K562 (cell line): ENCODE results near the gene WNT3. TPM values are rescaled to one million over a fixed set of nuclear protein-coding genes. Genes with fewer than 3 reads are reported as not detected.

ENCODE experiments used
- CBFA2T3 ChIP-seq: fragments of 450-650 bp; IDR thresholded peaks from 2 replicates; pipeline ENCODE4 v1.6.1; 2017
- CBX2 ChIP-seq: fragments of 200-600 bp; sonication (generic); IDR thresholded peaks from one replicate; pipeline ENCODE4 v1.6.1; 2012; ENCODE audit warnings: mild to moderate bottlenecking, low read length, inconsistent platforms; ENCODE audit not compliant: insufficient read depth, poor library complexity, severe bottlenecking
- EGR1 ChIP-seq: fragments of 450-650 bp; conservative IDR thresholded peaks from 2 replicates; pipeline ENCODE4 v1.6.1; 2017; ENCODE audit warnings: mild to moderate bottlenecking
- JUN ChIP-seq, 2 experiments: sonication (generic) in 1 of 2; formaldehyde crosslinking in 1 of 2; IDR thresholded peaks; 2 replicates each; pipeline versions ENCODE4 v1.6.1 to v1.8.0; 2012 to 2022; ENCODE audit warnings: borderline replicate concordance in 2 of 2, mild to moderate bottlenecking in 2 of 2, improper control_type of control experiment in 1 of 2, low read depth in 1 of 2, low read length in 1 of 2, missing genetic modification reagents in 1 of 2
- KAT7 ChIP-seq: sonication (generic); formaldehyde crosslinking; IDR thresholded peaks from 2 replicates; pipeline ENCODE4 v1.8.0; 2022; ENCODE audit warnings: missing genetic modification reagents, mild to moderate bottlenecking, borderline replicate concordance
- RCOR1 ChIP-seq, 2 experiments: IDR thresholded peaks; 2 replicates each; pipeline ENCODE4 v1.6.1; 2012; ENCODE audit warnings: low read depth in 2 of 2, low read length in 2 of 2, borderline replicate concordance in 1 of 2, improper control_type of control experiment in 1 of 2
- SMARCA5 ChIP-seq: fragments of 450-650 bp; IDR thresholded peaks from 2 replicates; pipeline ENCODE4 v1.6.1; 2016
- ZNF408 ChIP-seq: fragments of 250-450 bp; sonication (Bioruptor Pico); IDR thresholded peaks from 2 replicates; pipeline ENCODE4 v1.4.0; 2020; ENCODE audit warnings: low read depth, mild to moderate bottlenecking, moderate library complexity
- ZNF766 ChIP-seq: fragments of 200-800 bp; sonication (Bioruptor generic); conservative IDR thresholded peaks from 2 replicates; pipeline ENCODE4 v1.6.1; 2016; ENCODE audit warnings: missing genetic modification characterization, missing compliant biosample characterization
- polyA plus RNA-seq, 8 experiments: library from polyadenylated mRNA; depleted of rRNA in 4 of 8; stranded (reverse) in 5 of 8; unstranded in 3 of 8; fragments of >200 nt; fragmentation: Nextera tagmentation in 2 of 8; fragmentation: Illumina TruSeq in 1 of 8; extraction: Ambion mirVana in 2 of 8; extraction: Trizol in 1 of 8; gene quantifications; 2 replicates each; pipeline versions ENCODE4 v1.2.1 to v1.2.3, GENCODE V29; 2011 to 2014; ENCODE audit warnings: inconsistent platforms in 1 of 8, missing spikeins in 1 of 8
- total RNA-seq, 7 experiments: library from RNA; depleted of rRNA in 6 of 7; stranded (reverse); fragments of >200 nt in 6 of 7; fragmentation: Illumina TruSeq in 2 of 7; extraction: Trizol in 2 of 7; gene quantifications; 2 replicates each; pipeline versions ENCODE4 v1.2.1 to v1.2.3, GENCODE V29; 2011 to 2021; ENCODE audit warnings: low replicate concordance in 1 of 7
- TF ChIP-seq, protein P1 (sequence below), 3 experiments: fragments of 200-800 bp in 1 of 3; fragments of 250-450 bp in 1 of 3; fragments of 450-650 bp in 1 of 3; sonication (Bioruptor Pico) in 1 of 3; sonication (Bioruptor generic) in 1 of 3; formaldehyde crosslinking in 1 of 3; IDR thresholded peaks; 2 replicates each; pipeline versions ENCODE4 v1.6.1 to v1.8.0; 2016 to 2022; ENCODE audit warnings: mild to moderate bottlenecking in 2 of 3, missing genetic modification characterization in 2 of 3, missing compliant biosample characterization in 1 of 3, moderate library complexity in 1 of 3
- TF ChIP-seq, protein P2 (sequence below): fragments of 250-450 bp; sonication (Bioruptor Pico); IDR thresholded peaks from 2 replicates; pipeline ENCODE4 v1.5.0; 2021
- TF ChIP-seq, protein P3 (sequence below): sonication (generic); formaldehyde crosslinking; IDR thresholded peaks from 2 replicates; pipeline ENCODE4 v1.8.0; 2022; ENCODE audit warnings: mild to moderate bottlenecking, missing genetic modification reagents

Gene WNT3
- total and polyA plus RNA-seq, 9 of the 15 experiments (the other 6 are each of a cell fraction or from before 2014, with no cell fraction given) = 1.5 to 6.1 (median 3.3) TPM

DNA sequence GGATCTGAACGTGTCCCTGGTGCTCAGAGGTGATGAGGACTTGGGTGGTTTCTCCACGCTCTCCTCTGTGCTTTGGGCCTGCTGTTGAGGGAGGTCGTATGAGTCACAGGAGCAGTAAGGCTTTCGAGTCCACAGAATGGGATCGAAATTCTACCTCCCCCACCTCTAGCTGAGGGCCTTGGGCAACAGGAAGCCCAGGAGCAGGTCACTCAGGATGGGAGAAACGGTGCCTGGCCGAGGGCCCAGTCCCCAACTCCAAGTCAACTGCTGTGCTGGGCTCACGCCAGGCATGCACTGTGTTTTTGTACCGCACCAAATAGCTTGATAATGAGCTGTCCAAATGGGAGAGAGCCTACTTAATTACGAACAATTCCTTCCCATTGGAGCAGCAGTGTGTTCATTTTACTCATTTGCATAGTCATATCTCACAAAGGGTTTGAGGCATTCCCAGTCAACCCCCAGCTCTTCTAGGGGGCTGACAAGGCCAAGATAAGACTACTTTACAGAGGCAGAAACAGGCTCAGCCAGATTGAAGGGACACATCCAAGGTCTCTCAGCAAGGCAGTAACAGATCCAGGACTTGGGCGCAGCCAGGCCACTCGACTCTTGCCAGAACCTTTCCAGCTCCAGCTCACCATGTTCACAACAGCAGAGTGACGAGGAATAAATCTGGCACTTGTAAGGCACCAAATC, 53.6 kb downstream of the WNT3 start (continued):
- peak; percentile 78; the same call in 1 of the 2 replicates for TF ChIP-seq KAT7 (CRISPR knock-in tag)
- peak in 1 of 2 experiments; percentile 84; a peak in 1 of 4 replicates for TF ChIP-seq RCOR1 (IDR thresholded peaks at IDR 0.05; ENCODE audit: borderline replicate concordance in 1 of 2, low read depth in 2 of 2, low read length in 2 of 2)
- TF ChIP-seq, protein P1, sequence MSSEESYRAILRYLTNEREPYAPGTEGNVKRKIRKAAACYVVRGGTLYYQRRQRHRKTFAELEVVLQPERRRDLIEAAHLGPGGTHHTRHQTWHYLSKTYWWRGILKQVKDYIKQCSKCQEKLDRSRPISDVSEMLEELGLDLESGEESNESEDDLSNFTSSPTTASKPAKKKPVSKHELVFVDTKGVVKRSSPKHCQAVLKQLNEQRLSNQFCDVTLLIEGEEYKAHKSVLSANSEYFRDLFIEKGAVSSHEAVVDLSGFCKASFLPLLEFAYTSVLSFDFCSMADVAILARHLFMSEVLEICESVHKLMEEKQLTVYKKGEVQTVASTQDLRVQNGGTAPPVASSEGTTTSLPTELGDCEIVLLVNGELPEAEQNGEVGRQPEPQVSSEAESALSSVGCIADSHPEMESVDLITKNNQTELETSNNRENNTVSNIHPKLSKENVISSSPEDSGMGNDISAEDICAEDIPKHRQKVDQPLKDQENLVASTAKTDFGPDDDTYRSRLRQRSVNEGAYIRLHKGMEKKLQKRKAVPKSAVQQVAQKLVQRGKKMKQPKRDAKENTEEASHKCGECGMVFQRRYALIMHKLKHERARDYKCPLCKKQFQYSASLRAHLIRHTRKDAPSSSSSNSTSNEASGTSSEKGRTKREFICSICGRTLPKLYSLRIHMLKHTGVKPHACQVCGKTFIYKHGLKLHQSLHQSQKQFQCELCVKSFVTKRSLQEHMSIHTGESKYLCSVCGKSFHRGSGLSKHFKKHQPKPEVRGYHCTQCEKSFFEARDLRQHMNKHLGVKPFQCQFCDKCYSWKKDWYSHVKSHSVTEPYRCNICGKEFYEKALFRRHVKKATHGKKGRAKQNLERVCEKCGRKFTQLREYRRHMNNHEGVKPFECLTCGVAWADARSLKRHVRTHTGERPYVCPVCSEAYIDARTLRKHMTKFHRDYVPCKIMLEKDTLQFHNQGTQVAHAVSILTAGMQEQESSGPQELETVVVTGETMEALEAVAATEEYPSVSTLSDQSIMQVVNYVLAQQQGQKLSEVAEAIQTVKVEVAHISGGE (CRISPR knock-in tag; IDR thresholded peaks at IDR 0.05) = no peak
- TF ChIP-seq CBX2 = no peak
- peak; percentile 42; the same call in 1 of the 2 replicates for TF ChIP-seq JUN (IDR thresholded peaks at IDR 0.05; ENCODE audit: borderline replicate concordance, low read depth, low read length)
- TF ChIP-seq JUN (CRISPR knock-in tag; IDR thresholded peaks at IDR 0.05; ENCODE audit: borderline replicate concordance) = no peak
- no peak; the same call in 1 of the 2 replicates for TF ChIP-seq SMARCA5
- TF ChIP-seq, protein P2, sequence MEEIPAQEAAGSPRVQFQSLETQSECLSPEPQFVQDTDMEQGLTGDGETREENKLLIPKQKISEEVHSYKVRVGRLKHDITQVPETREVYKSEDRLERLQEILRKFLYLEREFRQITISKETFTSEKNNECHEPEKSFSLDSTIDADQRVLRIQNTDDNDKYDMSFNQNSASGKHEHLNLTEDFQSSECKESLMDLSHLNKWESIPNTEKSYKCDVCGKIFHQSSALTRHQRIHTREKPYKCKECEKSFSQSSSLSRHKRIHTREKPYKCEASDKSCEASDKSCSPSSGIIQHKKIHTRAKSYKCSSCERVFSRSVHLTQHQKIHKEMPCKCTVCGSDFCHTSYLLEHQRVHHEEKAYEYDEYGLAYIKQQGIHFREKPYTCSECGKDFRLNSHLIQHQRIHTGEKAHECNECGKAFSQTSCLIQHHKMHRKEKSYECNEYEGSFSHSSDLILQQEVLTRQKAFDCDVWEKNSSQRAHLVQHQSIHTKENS (CRISPR knock-in tag) = no peak
- TF ChIP-seq ZNF766 (CRISPR knock-in tag) = no peak
- TF ChIP-seq, protein P3, sequence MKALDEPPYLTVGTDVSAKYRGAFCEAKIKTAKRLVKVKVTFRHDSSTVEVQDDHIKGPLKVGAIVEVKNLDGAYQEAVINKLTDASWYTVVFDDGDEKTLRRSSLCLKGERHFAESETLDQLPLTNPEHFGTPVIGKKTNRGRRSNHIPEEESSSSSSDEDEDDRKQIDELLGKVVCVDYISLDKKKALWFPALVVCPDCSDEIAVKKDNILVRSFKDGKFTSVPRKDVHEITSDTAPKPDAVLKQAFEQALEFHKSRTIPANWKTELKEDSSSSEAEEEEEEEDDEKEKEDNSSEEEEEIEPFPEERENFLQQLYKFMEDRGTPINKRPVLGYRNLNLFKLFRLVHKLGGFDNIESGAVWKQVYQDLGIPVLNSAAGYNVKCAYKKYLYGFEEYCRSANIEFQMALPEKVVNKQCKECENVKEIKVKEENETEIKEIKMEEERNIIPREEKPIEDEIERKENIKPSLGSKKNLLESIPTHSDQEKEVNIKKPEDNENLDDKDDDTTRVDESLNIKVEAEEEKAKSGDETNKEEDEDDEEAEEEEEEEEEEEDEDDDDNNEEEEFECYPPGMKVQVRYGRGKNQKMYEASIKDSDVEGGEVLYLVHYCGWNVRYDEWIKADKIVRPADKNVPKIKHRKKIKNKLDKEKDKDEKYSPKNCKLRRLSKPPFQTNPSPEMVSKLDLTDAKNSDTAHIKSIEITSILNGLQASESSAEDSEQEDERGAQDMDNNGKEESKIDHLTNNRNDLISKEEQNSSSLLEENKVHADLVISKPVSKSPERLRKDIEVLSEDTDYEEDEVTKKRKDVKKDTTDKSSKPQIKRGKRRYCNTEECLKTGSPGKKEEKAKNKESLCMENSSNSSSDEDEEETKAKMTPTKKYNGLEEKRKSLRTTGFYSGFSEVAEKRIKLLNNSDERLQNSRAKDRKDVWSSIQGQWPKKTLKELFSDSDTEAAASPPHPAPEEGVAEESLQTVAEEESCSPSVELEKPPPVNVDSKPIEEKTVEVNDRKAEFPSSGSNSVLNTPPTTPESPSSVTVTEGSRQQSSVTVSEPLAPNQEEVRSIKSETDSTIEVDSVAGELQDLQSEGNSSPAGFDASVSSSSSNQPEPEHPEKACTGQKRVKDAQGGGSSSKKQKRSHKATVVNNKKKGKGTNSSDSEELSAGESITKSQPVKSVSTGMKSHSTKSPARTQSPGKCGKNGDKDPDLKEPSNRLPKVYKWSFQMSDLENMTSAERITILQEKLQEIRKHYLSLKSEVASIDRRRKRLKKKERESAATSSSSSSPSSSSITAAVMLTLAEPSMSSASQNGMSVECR (CRISPR knock-in tag) = no peak
- TF ChIP-seq ZNF408 = no peak
- TF ChIP-seq EGR1 = peak; percentile 8; the same call in 1 of the 2 replicates
- TF ChIP-seq CBFA2T3 = peak; percentile 83
